Right lobe of liver (tissue), 4 donors: ENCODE data around the gene CHPF.

ENCODE experiments used
- POLR2A ChIP-seq: fragments of 450-650 bp; IDR thresholded peaks from one replicate; pipeline ENCODE4 v1.6.1; 2017; ENCODE audit warnings: antibody characterized with exemption, mild to moderate bottlenecking
- TF ChIP-seq, protein P1 (sequence below), 4 donors: fragments of 200-600 bp in 3 of 4; fragments of 450-650 bp in 1 of 4; IDR thresholded peaks; one replicate each; pipeline versions ENCODE4 v1.5.1 to v1.8.0; 2016 to 2022; ENCODE audit warnings: antibody characterized with exemption in 4 of 4, mild to moderate bottlenecking in 2 of 4
- donor health status: DM: no; HTN: no; CAD: no.
- donor health status: DM: no; HTN: no; CAD: no.
- donor health status: DM: no; HTN: yes; CAD: no.

DNA sequence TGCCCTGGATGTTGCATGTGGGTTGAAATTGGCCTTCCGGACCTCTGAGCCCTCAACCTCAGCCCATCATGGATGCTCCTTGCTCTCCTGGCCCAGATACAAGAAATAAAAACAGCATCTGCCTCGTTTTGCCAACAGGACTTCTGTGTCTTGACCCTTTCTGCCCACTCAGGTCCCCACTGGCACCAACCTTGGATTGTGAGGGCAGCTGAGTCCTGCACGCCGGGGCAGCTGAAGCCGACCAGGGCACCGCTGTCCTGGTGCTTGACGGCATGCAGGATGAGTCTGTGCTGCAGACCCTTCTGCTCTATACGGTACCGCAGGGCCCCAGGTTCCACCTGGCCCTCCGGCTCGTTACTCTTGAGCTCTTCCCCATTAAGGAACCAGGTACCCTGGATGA is 23.0 kb upstream of the CHPF start:
- TF ChIP-seq, protein P1, sequence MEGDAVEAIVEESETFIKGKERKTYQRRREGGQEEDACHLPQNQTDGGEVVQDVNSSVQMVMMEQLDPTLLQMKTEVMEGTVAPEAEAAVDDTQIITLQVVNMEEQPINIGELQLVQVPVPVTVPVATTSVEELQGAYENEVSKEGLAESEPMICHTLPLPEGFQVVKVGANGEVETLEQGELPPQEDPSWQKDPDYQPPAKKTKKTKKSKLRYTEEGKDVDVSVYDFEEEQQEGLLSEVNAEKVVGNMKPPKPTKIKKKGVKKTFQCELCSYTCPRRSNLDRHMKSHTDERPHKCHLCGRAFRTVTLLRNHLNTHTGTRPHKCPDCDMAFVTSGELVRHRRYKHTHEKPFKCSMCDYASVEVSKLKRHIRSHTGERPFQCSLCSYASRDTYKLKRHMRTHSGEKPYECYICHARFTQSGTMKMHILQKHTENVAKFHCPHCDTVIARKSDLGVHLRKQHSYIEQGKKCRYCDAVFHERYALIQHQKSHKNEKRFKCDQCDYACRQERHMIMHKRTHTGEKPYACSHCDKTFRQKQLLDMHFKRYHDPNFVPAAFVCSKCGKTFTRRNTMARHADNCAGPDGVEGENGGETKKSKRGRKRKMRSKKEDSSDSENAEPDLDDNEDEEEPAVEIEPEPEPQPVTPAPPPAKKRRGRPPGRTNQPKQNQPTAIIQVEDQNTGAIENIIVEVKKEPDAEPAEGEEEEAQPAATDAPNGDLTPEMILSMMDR (IDR thresholded peaks at IDR 0.05), result no peak
- no peak for TF ChIP-seq POLR2A
